ENCODE results near the gene ZMYND8. TPM values are rescaled to one million over a fixed set of nuclear protein-coding genes. Genes with fewer than 3 reads are reported as not detected.
A peak's percentile ranks its signal among the peaks of the same experiment; 100 is the strongest.

Gene ZMYND8
- total and polyA plus RNA-seq, 2 of the 4 experiments (the other 2 are of a cell fraction), result 24.0 to 28.2 TPM

- Histone ChIP-seq H2AFZ (replicated peaks; ENCODE audit: low read length, poor library complexity) (no peak overlapping the region), H4K8ac (ENCODE audit: low read depth in 2 of 2, low read length in 2 of 2) (no peak overlapping the region), H3K18ac (ENCODE audit: low read depth, low read length) (no peak overlapping the region; the same call in 1 of the 2 replicates), H2BK5ac (ENCODE audit: low read depth, low read length, poor library complexity, severe bottlenecking) (no peak overlapping the region), H3K4me2 (ENCODE audit: low read depth, low read length) (no peak overlapping the region), H3K56ac (ENCODE audit: extremely low read depth, insufficient read depth, low read length) (no peak overlapping the region), H3K9me3 (ENCODE audit: control insufficient read depth, insufficient read depth, low read length) (no peaks in the 10 kb centered on the region), H3K79me1 (ENCODE audit: low read depth in 1 of 2, low read length in 2 of 2) (peaks cover 36 to 77% of the 10 kb centered on the region in 2 experiments), H2AK9ac (replicated peaks; ENCODE audit: low read depth, low read length, poor library complexity) (no peak overlapping the region), H3K4me3 (ENCODE audit: insufficient read depth, low read depth, low read length) (no peak overlapping the region), H4K5ac (ENCODE audit: low read depth, low read length) (no peak overlapping the region; the same call in 1 of the 2 replicates), H3K4me1 (ENCODE audit: control insufficient read depth, insufficient read depth, low read length) (peaks cover 14% of the 10 kb centered on the region), H3K9me1 (ENCODE audit: insufficient read depth, low read length) (peaks cover 11% of the 10 kb centered on the region), H3K27me3 (ENCODE audit: control insufficient read depth, insufficient read depth, low read length) (no peaks in the 10 kb centered on the region), H2BK15ac (ENCODE audit: low read depth, low read length) (0 out of 3 replicates have a peak overlapping the region, but pooled peaks have one; percentile 21), H3K14ac (replicated peaks; ENCODE audit: low read depth, low read length) (no peak overlapping the region), H4K91ac (ENCODE audit: insufficient read depth, low read depth, low read length) (no peak overlapping the region), H3K27ac (ENCODE audit: insufficient read depth, low read length) (no peak overlapping the region), H4K20me1 (ENCODE audit: insufficient read depth, low read length) (no peaks in the 10 kb centered on the region), H2BK120ac (ENCODE audit: low read depth, low read length) (no peak overlapping the region), H3K9ac (ENCODE audit: low read depth, low read length) (no peak overlapping the region), H2BK20ac (ENCODE audit: low read depth, low read length) (no peak overlapping the region; the same call in 1 of the 2 replicates), H3K23ac (ENCODE audit: low read depth, low read length) (no peak overlapping the region), H3K4ac (ENCODE audit: low read depth, low read length) (no peak overlapping the region), H2AK5ac (ENCODE audit: low read depth, low read length) (peak overlapping the region; percentile 43; the same call in 1 of the 2 replicates), H3K36me3 (ENCODE audit: control insufficient read depth, insufficient read depth, low read length) (peaks cover 11% of the 10 kb centered on the region)
- TF ChIP-seq MXI1 (IDR thresholded peaks at IDR 0.05; ENCODE audit: borderline replicate concordance, low read depth, low read length), result no peak
- no peak for TF ChIP-seq MAFK (IDR thresholded peaks at IDR 0.05; ENCODE audit: low read depth, low read length)
- TF ChIP-seq CEBPB (IDR thresholded peaks at IDR 0.05; ENCODE audit: low read depth, low read length), result no peak
- no peak for TF ChIP-seq RAD21 (IDR thresholded peaks at IDR 0.05; ENCODE audit: low read length)
- TF ChIP-seq NFE2L2 (IDR thresholded peaks at IDR 0.05; ENCODE audit: low read depth, low read length), result no peak
- TF ChIP-seq USF2 (IDR thresholded peaks at IDR 0.05; ENCODE audit: low read depth, low read length), result no peak
- no peak for TF ChIP-seq FOS (IDR thresholded peaks at IDR 0.05; ENCODE audit: low read depth, low read length)
- TF ChIP-seq POLR2A (IDR thresholded peaks at IDR 0.05; ENCODE audit: low read depth, low read length), result no peak
- no peak for ATAC-seq (ENCODE audit: low read depth)
- ChIA-PET CTCF (no interaction called here), POLR2A (ENCODE audit: unreplicated experiment) (no interaction called here)
- dilution Hi-C loops (cut with HindIII; ENCODE audit: low sequenced_read_pairs, unreplicated experiment) (no loop called here), intact Hi-C loops (cut with micrococcal nuclease) (no loop called here), in situ Hi-C loops (cut with MboI; ENCODE audit: low sequenced_read_pairs) (no loop called here)
- BruUV-seq (replicated peaks), result no TSS peak
- no peak for DNase-seq
- WGBS, 2 experiments (ENCODE audit: extremely low coverage in 2 of 2, insufficient read length in 1 of 2), result 100% methylated on average over 1 of the region's 7 CpGs; no CpG with 5 or more reads in 1 of the 2 experiments
Measured at GRCh38 chr20:47337413-47337812, 19.1 kb downstream of the ZMYND8 start.

Data from IMR-90 (cell line).